Colonic mucosa (tissue), 4 donors: ENCODE results near the gene ART5. TPM values are rescaled to one million over a fixed set of nuclear protein-coding genes. Genes with fewer than 3 reads are reported as not detected.

ENCODE experiments used
- DNase-seq: peaks from one replicate; pipeline ENCODE4 v3.0.0-alpha.2; 2020
- H3K27ac ChIP-seq: fragments of 200-600 bp; one replicate; pipeline ENCODE4 v1.8.0; 2021
- H3K27me3 ChIP-seq: fragments of 200-600 bp; one replicate; pipeline ENCODE4 v1.8.0; 2021
- H3K36me3 ChIP-seq: fragments of 200-600 bp; one replicate; pipeline ENCODE4 v1.8.0; 2021
- H3K4me1 ChIP-seq: fragments of 200-600 bp; one replicate; pipeline ENCODE4 v1.8.0; 2021; ENCODE audit warnings: mild to moderate bottlenecking
- H3K4me3 ChIP-seq: fragments of 200-600 bp; one replicate; pipeline ENCODE4 v1.8.0; 2021
- H3K9ac ChIP-seq, 2 donors: one replicate each; pipeline ENCODE4 v1.7.0; 2013; ENCODE audit warnings: control low read depth in 2 of 2, low read depth in 2 of 2, low read length in 2 of 2
- H3K9me3 ChIP-seq: fragments of 200-600 bp; one replicate; pipeline ENCODE4 v1.8.0; 2021
- CTCF ChIP-seq: fragments of 200-600 bp; IDR thresholded peaks from one replicate; pipeline ENCODE4 v1.8.0; 2022; ENCODE audit warnings: antibody characterized with exemption, mild to moderate bottlenecking
- intact Hi-C: fragments of 100-400 bp; cut with DNase I; formaldehyde crosslinking; loops from one replicate; pipeline ENCODE4 v1.14.1; 2022
- total RNA-seq, 2 donors: library from RNA; stranded (reverse); fragmentation: NEBNext Ultra II Directional in 1 of 2; extraction: Animal tissue kit (Norgen Biotek cat#: 25700) in 1 of 2; gene quantifications; one replicate each; pipeline ENCODE4 v1.2.1, GENCODE V29; 2021
- donor health status: healthy.
- donor health status: DM: no; HTN: no; CAD: no.
- donor health status: DM: no; HTN: no; CAD: no.

Gene ART5
- total RNA-seq, 2 donors from 2014 or later, result not detected

- TF ChIP-seq CTCF, result no peak
- Histone ChIP-seq H3K36me3 (no peaks in the 10 kb centered on the region), H3K4me3 (no peak overlapping the region), H3K27me3 (no peaks in the 10 kb centered on the region), H3K4me1 (no peaks in the 10 kb centered on the region), H3K9me3 (no peaks in the 10 kb centered on the region), H3K27ac (no peak overlapping the region), H3K9ac (no peak overlapping the region)
- DNase-seq, result no peak
- intact Hi-C loops, result no loop called here
Measured at GRCh38 chr11:3669742-3670183, 28.0 kb upstream of the ART5 start.

DNA sequence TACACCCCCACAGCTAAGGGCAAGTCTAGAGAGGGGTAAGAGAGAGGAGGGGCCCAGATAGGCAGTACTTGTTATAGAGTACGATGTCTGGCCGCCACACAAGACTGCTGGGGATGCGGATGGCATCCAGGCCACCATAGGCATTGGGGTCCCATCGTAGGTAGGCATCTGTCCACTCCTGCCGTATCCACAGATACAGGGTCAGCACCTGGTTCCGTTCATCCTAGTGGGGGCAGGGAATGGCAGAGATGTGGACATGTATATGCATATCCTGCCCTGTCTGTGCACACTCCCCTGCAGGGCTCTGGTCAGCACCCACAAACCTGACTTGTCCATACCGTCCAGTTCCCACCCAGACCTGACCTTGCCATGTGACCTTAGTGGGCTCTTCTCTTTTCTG, 27.3 kb upstream of the ART5 start:
- no peak for DNase-seq
- intact Hi-C loops, result no loop called here
- Histone ChIP-seq H3K4me1 (no peaks in the 10 kb centered on the region), H3K36me3 (no peaks in the 10 kb centered on the region), H3K9me3 (no peaks in the 10 kb centered on the region), H3K27ac (no peak overlapping the region), H3K9ac (no peak overlapping the region), H3K27me3 (no peaks in the 10 kb centered on the region), H3K4me3 (no peak overlapping the region)
- TF ChIP-seq CTCF, result no peak

DNA sequence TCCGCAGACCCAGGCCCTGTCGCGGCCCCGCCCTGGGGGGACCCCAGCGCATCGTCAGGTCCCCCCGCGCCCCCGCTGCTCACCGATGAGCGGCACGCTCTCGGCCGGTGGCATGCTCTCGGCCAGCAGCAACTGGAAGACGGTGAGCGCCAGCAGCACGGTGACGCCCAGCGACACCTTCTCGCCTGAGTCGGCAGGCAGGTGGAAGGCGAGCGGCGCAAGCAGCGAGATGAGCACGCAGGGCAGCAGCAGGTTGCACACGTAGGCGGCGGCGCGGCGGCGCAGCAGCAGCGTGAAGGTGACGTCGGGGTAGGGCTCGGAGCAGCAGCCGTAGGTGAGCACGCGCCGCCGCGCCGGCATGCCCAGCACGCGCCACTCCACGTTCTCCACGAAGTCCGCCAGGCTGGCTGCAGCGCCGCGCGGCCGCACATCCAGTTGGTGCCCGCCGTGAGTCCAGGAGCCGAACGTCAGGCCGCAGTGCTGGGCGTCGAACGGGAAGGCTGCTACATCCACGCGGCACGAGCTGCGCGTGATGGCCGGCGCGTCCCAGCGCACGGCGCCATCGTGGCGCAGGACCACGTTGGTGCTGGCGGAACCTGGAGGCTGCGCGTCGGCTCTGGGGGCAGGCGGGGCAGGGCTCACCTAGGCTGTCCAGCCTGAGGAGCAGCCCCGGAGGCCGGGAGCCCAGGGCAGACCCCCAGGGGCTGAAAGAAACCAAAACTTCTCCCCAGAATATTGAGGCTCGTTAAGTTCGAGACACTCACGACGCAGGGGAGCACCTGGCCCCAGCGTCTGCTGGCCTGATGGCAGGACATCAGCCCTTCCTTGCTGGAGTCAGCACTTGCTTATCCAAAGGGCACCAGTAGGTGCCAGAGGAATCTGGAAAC, 25.6 kb upstream of the ART5 start:
- Histone ChIP-seq H3K9me3 (no peaks in the 10 kb centered on the region), H3K27ac (no peak overlapping the region), H3K9ac (no peak overlapping the region), H3K4me1 (no peaks in the 10 kb centered on the region), H3K36me3 (no peaks in the 10 kb centered on the region), H3K4me3 (no peak overlapping the region), H3K27me3 (no peaks in the 10 kb centered on the region)
- no peak for TF ChIP-seq CTCF
- intact Hi-C loops, result no loop called here
- no peak for DNase-seq

DNA sequence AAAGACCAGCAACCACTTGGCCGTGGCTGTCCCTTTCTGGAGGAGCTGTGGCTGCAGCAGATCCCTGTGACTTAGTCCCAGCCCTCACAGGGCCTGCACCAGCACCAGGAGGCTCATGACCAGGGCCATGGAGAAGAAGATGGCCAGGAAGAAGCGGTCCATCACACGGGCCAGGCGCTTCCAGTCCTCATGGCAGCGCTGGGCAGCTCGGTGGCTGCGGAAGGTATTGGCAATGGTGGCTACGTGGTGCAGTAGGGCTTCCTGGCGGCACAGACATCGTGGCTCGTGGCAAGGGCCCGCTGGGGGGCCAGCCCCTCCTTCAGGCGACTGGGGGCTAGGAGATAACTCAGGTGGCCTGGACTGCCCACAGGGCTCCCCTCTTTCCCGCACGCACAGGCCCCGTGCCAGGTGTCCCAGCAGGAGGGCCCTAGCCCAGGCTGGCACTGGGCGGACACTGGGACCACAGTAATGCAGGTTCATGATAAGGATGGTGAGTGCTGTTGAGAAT, 24.3 kb upstream of the ART5 start:
- TF ChIP-seq CTCF, result no peak
- no peaks in the 10 kb centered on the region for H3K36me3 ChIP-seq
- H3K9ac ChIP-seq, result no peak overlapping the region
- no peak overlapping the region for H3K27ac ChIP-seq
- no peaks in the 10 kb centered on the region for H3K9me3 ChIP-seq
- H3K27me3 ChIP-seq, result no peaks in the 10 kb centered on the region
- intact Hi-C loops, result no loop called here
- H3K4me3 ChIP-seq, result no peak overlapping the region
- H3K4me1 ChIP-seq, result no peaks in the 10 kb centered on the region
- no peak for DNase-seq

DNA sequence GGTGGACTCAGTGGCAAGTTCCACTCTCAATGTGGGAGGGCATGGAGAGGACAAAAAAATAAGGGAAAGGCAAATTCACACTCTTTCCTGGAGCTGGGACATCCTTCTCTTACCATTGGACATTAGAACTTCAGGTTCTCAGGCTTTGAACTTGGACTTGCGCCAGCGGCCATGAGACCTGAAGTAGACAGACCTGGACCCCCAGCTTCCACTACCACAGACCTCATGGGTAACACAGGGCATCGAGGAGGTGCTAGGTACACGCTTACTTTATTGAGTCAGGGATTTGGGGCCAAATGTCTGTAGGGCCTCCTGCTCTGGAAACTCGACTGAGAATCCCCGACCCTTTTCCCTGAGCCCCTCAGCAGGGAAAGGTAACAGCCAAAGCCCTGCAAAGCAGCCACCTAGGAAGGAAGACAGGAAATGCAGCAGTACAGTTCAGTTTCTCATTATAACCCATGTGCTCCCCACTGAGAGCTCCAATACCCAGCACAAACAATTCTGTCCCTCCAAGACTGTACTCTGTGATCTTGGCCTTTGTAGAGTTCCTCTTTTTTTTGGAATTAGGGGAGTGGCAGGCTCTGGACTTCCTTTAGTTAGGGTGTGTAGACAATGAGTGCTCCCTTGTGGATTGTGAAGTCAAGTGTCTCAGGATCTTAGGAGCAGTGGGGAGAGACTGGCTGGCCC, 23.7 kb upstream of the ART5 start:
- intact Hi-C loops, result no loop called here
- no peak for TF ChIP-seq CTCF
- Histone ChIP-seq H3K4me1 (no peaks in the 10 kb centered on the region), H3K9ac (no peak overlapping the region), H3K4me3 (no peak overlapping the region), H3K27ac (no peak overlapping the region), H3K36me3 (no peaks in the 10 kb centered on the region), H3K9me3 (no peaks in the 10 kb centered on the region), H3K27me3 (no peaks in the 10 kb centered on the region)
- DNase-seq, result no peak
